ENCODE measurements around the gene RAP1A.

GRCh38 chr1:111577814-111578213, 41.8 kb upstream of the RAP1A start:
- TF ChIP-seq CTCF (IDR thresholded peaks at IDR 0.05; ENCODE audit: low read length) (no peak), EZH2 (IDR thresholded peaks at IDR 0.05; ENCODE audit: borderline replicate concordance, low read length) (no peak)

Data from OCI-LY1 (cell line).